ENCODE data around the gene CNN2. TPM values are rescaled to one million over a fixed set of nuclear protein-coding genes. Genes with fewer than 3 reads are reported as not detected.

CNN2 gene
- total RNA-seq, 4 donors from 2014 or later: 39.2 to 57.6 (median 48.2) TPM

GRCh38 chr19:1009041-1009980 is 17.1 kb upstream of the CNN2 start:
- Histone ChIP-seq H3K36me3 (peaks cover 0 to 30% (median 15%) of the 10 kb centered on the region in 4 donors), H3K9me3 (no peaks in the 10 kb centered on the region), H3K4me1 (no peaks in the 10 kb centered on the region), H3K27ac (peak overlapping the region; percentile 42 to 70 (median 56)), H3K4me3 (no peak overlapping the region), H3K27me3 (no peaks in the 10 kb centered on the region)
- TF ChIP-seq EP300 (IDR thresholded peaks at IDR 0.05; ENCODE audit: low read depth): no peak
- TF ChIP-seq CTCF (IDR thresholded peaks at IDR 0.05): no peak
- no peak for TF ChIP-seq POLR2A (IDR thresholded peaks at IDR 0.05)
- TF ChIP-seq POLR2AphosphoS5 (IDR thresholded peaks at IDR 0.05): peak in 1 of 3 donors; percentile 22
- in situ Hi-C loops (cut with MboI; ENCODE audit: low pct_ligation_motif_present in 1 of 4, low pct_unique_long_range_greater_than_20kb in 1 of 4, low sequenced_read_pairs in 3 of 4): no loop called here
- peak; percentile 32 for DNase-seq
- intact Hi-C loops (cut with DNase I; ENCODE audit: low total_unique reads): no loop called here
- WGBS, 2 donors (ENCODE audit: low coverage in 1 of 2): 77% methylated on average over 73 of the region's 92 CpGs; no CpG with 5 or more reads in 1 of the 2 donors

- H3K36me3 ChIP-seq: peaks cover 0 to 30% (median 15%) of the 10 kb centered on the region in 4 donors
- TF ChIP-seq EP300 (IDR thresholded peaks at IDR 0.05; ENCODE audit: low read depth): no peak
- no peak for TF ChIP-seq POLR2AphosphoS5 (IDR thresholded peaks at IDR 0.05)
- no peak for TF ChIP-seq CTCF (IDR thresholded peaks at IDR 0.05)
- TF ChIP-seq POLR2A (IDR thresholded peaks at IDR 0.05): no peak
- H3K27me3 ChIP-seq: no peaks in the 10 kb centered on the region
- H3K4me3 ChIP-seq: no peak overlapping the region
- intact Hi-C loops (cut with DNase I; ENCODE audit: low total_unique reads): no loop called here
- DNase-seq: no peak
- WGBS, 2 donors (ENCODE audit: low coverage in 1 of 2): 85% methylated on average over 22 of the region's 29 CpGs; no CpG with 5 or more reads in 1 of the 2 donors
- H3K27ac ChIP-seq: peak overlapping the region; percentile 42 to 70 (median 56)
- peaks cover 0 to 2% (median 0%) of the 10 kb centered on the region in 4 donors for H3K4me1 ChIP-seq
- no peaks in the 10 kb centered on the region for H3K9me3 ChIP-seq
- in situ Hi-C loops (cut with MboI; ENCODE audit: low pct_ligation_motif_present in 1 of 4, low pct_unique_long_range_greater_than_20kb in 1 of 4, low sequenced_read_pairs in 3 of 4): no loop called here
Observed at GRCh38 chr19:1009981-1010538, 16.3 kb upstream of the CNN2 start.

- no peak for DNase-seq
- WGBS, 2 donors (ENCODE audit: low coverage in 1 of 2): 93% methylated on average over 39 of the region's 56 CpGs; no CpG with 5 or more reads in 1 of the 2 donors
- TF ChIP-seq CTCF (IDR thresholded peaks at IDR 0.05) (no peak), POLR2AphosphoS5 (IDR thresholded peaks at IDR 0.05) (no peak), EP300 (IDR thresholded peaks at IDR 0.05; ENCODE audit: low read depth) (no peak), POLR2A (IDR thresholded peaks at IDR 0.05) (no peak)
- H3K4me3 ChIP-seq: no peak overlapping the region
- intact Hi-C loops (cut with DNase I; ENCODE audit: low total_unique reads) (no loop called here), in situ Hi-C loops (cut with MboI; ENCODE audit: low pct_ligation_motif_present in 1 of 4, low pct_unique_long_range_greater_than_20kb in 1 of 4, low sequenced_read_pairs in 3 of 4) (no loop called here)
- no peaks in the 10 kb centered on the region for H3K9me3 ChIP-seq
- H3K27ac ChIP-seq: peak overlapping the region in 1 of 4 donors; percentile 60
- peaks cover 0 to 30% (median 15%) of the 10 kb centered on the region in 4 donors for H3K36me3 ChIP-seq
- H3K27me3 ChIP-seq: no peaks in the 10 kb centered on the region
- H3K4me1 ChIP-seq: peaks cover 1 to 10% (median 3%) of the 10 kb centered on the region in 4 donors
Observed at GRCh38 chr19:1010586-1011510, 15.6 kb upstream of the CNN2 start.

All from transverse colon (tissue), 4 donors.